H1 (cell line): ENCODE measurements around the gene C12orf56. TPM values are rescaled to one million over a fixed set of nuclear protein-coding genes. Genes with fewer than 3 reads are reported as not detected.

Experiments
- CTCF ChIA-PET: fragments of 300-600 bp; sonication (Branson Sonifier 250); formaldehyde crosslinking; loops from one replicate; lab custom pipeline; 2021; ENCODE audit not compliant: partially characterized antibody; lab: Charles Lee
- POLR2A ChIA-PET: fragments of 300-600 bp; sonication (Branson Sonifier 250); formaldehyde crosslinking; loops from one replicate; lab custom pipeline; 2021; ENCODE audit warnings: inconsistent platforms; ENCODE audit not compliant: partially characterized antibody; lab: Charles Lee
- DNase-seq, 2 experiments: peaks; one replicate each; pipeline versions ENCODE4 v3.0.0 to v3.0.0-alpha.2; 2010 to 2022; ENCODE audit warnings: low spot score in 2 of 2, low read depth in 1 of 2, mixed read lengths in 1 of 2
- FAIRE-seq: peaks from 2 replicates; lab custom pipeline; 2011; peaks lifted over from hg19 to GRCh38; lab: Jason Lieb, UNC
- H2AFZ ChIP-seq: 2 replicates; pipeline ENCODE4 v1.8.1; 2012; ENCODE audit warnings: low read length, inconsistent platforms
- H2AK5ac ChIP-seq: 2 replicates; pipeline ENCODE4 v1.6.1; 2013; ENCODE audit warnings: low read depth, low read length
- H2BK120ac ChIP-seq: replicated peaks from 2 replicates; pipeline ENCODE3; 2013; ENCODE audit warnings: low read depth, low read length, inconsistent platforms
- H2BK12ac ChIP-seq: 2 replicates; pipeline ENCODE4 v1.6.1; 2013; ENCODE audit warnings: low read depth, low read length
- H2BK15ac ChIP-seq: 2 replicates; pipeline ENCODE4 v1.6.1; 2013; ENCODE audit warnings: low read length
- H2BK20ac ChIP-seq: 2 replicates; pipeline ENCODE4 v1.6.1; 2013; ENCODE audit warnings: low read length
- H2BK5ac ChIP-seq: 2 replicates; pipeline ENCODE4 v1.6.1; 2013; ENCODE audit warnings: low read depth, low read length
- H3K14ac ChIP-seq: 2 replicates; pipeline ENCODE4 v1.6.1; 2013; ENCODE audit warnings: inconsistent platforms; ENCODE audit not compliant: insufficient read length
- H3K18ac ChIP-seq: 2 replicates; pipeline ENCODE4 v1.6.1; 2013; ENCODE audit warnings: low read length; ENCODE audit errors: extremely low read depth
- H3K23ac ChIP-seq: 2 replicates; pipeline ENCODE4 v1.6.1; 2013; ENCODE audit warnings: inconsistent platforms; ENCODE audit not compliant: insufficient read length
- H3K23me2 ChIP-seq: 2 replicates; pipeline ENCODE4 v1.6.1; 2013; ENCODE audit warnings: low read depth, low read length
- H3K27ac ChIP-seq: 2 replicates; pipeline ENCODE4 v1.6.1; 2011; ENCODE audit warnings: low read depth, low read length, inconsistent platforms
- H3K27me3 ChIP-seq, 4 experiments: replicated peaks in 1 of 4; 1 replicate in 1 of 4; 2 replicates in 3 of 4; pipeline versions ENCODE4 v1.6.1 to v1.8.1; 2011 to 2013; ENCODE audit warnings: low read length in 3 of 4, mild to moderate bottlenecking in 3 of 4, inconsistent platforms in 2 of 4, mixed read lengths in 2 of 4, moderate library complexity in 1 of 4; ENCODE audit not compliant: control insufficient read depth in 3 of 4, insufficient read depth in 3 of 4; ENCODE audit errors: extremely low read depth in 1 of 4
- H3K36me3 ChIP-seq, 4 experiments: 2 replicates each; pipeline versions ENCODE4 v1.6.1 to v1.8.1; 2011 to 2013; ENCODE audit warnings: mild to moderate bottlenecking in 4 of 4, low read length in 3 of 4, moderate library complexity in 2 of 4, control low read depth in 1 of 4, inconsistent platforms in 1 of 4; ENCODE audit not compliant: insufficient read depth in 4 of 4, control insufficient read depth in 2 of 4
- H3K4ac ChIP-seq: replicated peaks from 2 replicates; pipeline ENCODE3; 2013; ENCODE audit warnings: low read length, low read depth, mixed read lengths, inconsistent platforms; ENCODE audit not compliant: insufficient read length
- H3K4me1 ChIP-seq, 4 experiments: replicated peaks in 1 of 4; 1 replicate in 1 of 4; 2 replicates in 3 of 4; pipeline versions ENCODE4 v1.6.1 to v1.8.1; 2011 to 2013; ENCODE audit warnings: low read length in 3 of 4, inconsistent platforms in 2 of 4, mixed read lengths in 1 of 4; ENCODE audit not compliant: insufficient read depth in 4 of 4, control insufficient read depth in 3 of 4
- H3K4me2 ChIP-seq, 2 experiments: 2 replicates each; pipeline versions ENCODE4 v1.6.1 to v1.8.1; 2011 to 2013; ENCODE audit warnings: low read depth in 2 of 2, low read length in 2 of 2, control low read depth in 1 of 2, inconsistent platforms in 1 of 2, mild to moderate bottlenecking in 1 of 2; ENCODE audit not compliant: insufficient read depth in 1 of 2
- H3K4me3 ChIP-seq, 4 experiments: fragments of 200-600, 300-600 bp in 1 of 4; sonication (generic), shearing (Covaris generic), sonication (Bioruptor Twin) in 1 of 4; 2 replicates each; pipeline versions ENCODE4 v1.5.1 to v1.8.1; 2011 to 2016; ENCODE audit warnings: low read length in 4 of 4, low read depth in 3 of 4, control low read depth in 2 of 4, inconsistent platforms in 2 of 4, mild to moderate bottlenecking in 2 of 4, mixed read lengths in 1 of 4, moderate library complexity in 1 of 4; ENCODE audit not compliant: insufficient read depth in 2 of 4; ENCODE audit errors: extremely low read depth in 1 of 4
- H3K56ac ChIP-seq: replicated peaks from 2 replicates; pipeline ENCODE3; 2013; ENCODE audit warnings: low read depth, mild to moderate bottlenecking, mixed read lengths, low read length, inconsistent platforms; ENCODE audit not compliant: insufficient read length
- H3K79me1 ChIP-seq: 2 replicates; pipeline ENCODE4 v1.6.1; 2013; ENCODE audit warnings: low read depth, low read length, control low read depth
- H3K79me2 ChIP-seq, 2 experiments: 2 replicates each; pipeline versions ENCODE4 v1.6.1 to v1.8.1; 2012 to 2013; ENCODE audit warnings: low read length in 2 of 2, mild to moderate bottlenecking in 2 of 2, inconsistent platforms in 1 of 2; ENCODE audit not compliant: insufficient read depth in 2 of 2, control insufficient read depth in 1 of 2
- H3K9ac ChIP-seq, 4 experiments: replicated peaks in 1 of 4; 1 replicate in 1 of 4; 2 replicates in 3 of 4; pipeline versions ENCODE4 v1.6.1 to v1.8.1; 2011 to 2013; ENCODE audit warnings: low read depth in 3 of 4, low read length in 3 of 4, control low read depth in 2 of 4, mild to moderate bottlenecking in 2 of 4, moderate library complexity in 2 of 4, inconsistent platforms in 1 of 4; ENCODE audit errors: extremely low read depth in 1 of 4
- H3K9me3 ChIP-seq, 2 experiments: 2 replicates each; pipeline versions ENCODE4 v1.6.1 to v1.8.1; 2012 to 2013; ENCODE audit warnings: mild to moderate bottlenecking in 2 of 2, moderate library complexity in 2 of 2, control low read depth in 1 of 2, inconsistent platforms in 1 of 2, low read depth in 1 of 2, low read length in 1 of 2, mixed read lengths in 1 of 2; ENCODE audit not compliant: insufficient read depth in 2 of 2
- H4K20me1 ChIP-seq, 2 experiments: replicated peaks in 1 of 2; 2 replicates each; pipeline versions ENCODE3 to v1.8.1; 2011 to 2013; ENCODE audit warnings: inconsistent platforms in 2 of 2, low read length in 2 of 2, mild to moderate bottlenecking in 1 of 2; ENCODE audit not compliant: insufficient read depth in 2 of 2, control insufficient read depth in 1 of 2
- H4K5ac ChIP-seq: 2 replicates; pipeline ENCODE4 v1.6.1; 2013; ENCODE audit warnings: low read length, low read depth, mixed read lengths, inconsistent platforms; ENCODE audit not compliant: insufficient read length
- H4K8ac ChIP-seq: 2 replicates; pipeline ENCODE4 v1.8.0; 2013; ENCODE audit warnings: mild to moderate bottlenecking, moderate library complexity, low read length, inconsistent platforms; ENCODE audit not compliant: insufficient read depth; ENCODE audit errors: extremely low read depth
- H4K91ac ChIP-seq: replicated peaks from 2 replicates; pipeline ENCODE3; 2013; ENCODE audit warnings: low read length, mixed read lengths, inconsistent platforms; ENCODE audit not compliant: insufficient read length
- CHD2 ChIP-seq: IDR thresholded peaks from 2 replicates; pipeline ENCODE4 v1.6.1; 2012; ENCODE audit warnings: low read length, improper control_type of control experiment
- CTBP2 ChIP-seq: IDR thresholded peaks from 2 replicates; pipeline ENCODE4 v1.7.0; 2011; ENCODE audit warnings: borderline replicate concordance, mild to moderate bottlenecking, moderate library complexity, mixed read lengths, low read length; ENCODE audit not compliant: insufficient read depth, insufficient read length
- CTCF ChIP-seq, 3 experiments: IDR thresholded peaks; 1 replicate in 2 of 3; 2 replicates in 1 of 3; pipeline versions ENCODE4 v1.5.1 to v1.6.1; 2011; ENCODE audit warnings: low read length in 3 of 3, mild to moderate bottlenecking in 3 of 3, inconsistent platforms in 2 of 3, low read depth in 1 of 3, moderate library complexity in 1 of 3; ENCODE audit not compliant: insufficient read depth in 1 of 3; ENCODE audit errors: control extremely low read depth in 1 of 3
- EP300 ChIP-seq, 2 experiments: IDR thresholded peaks; 1 replicate in 1 of 2; 2 replicates in 1 of 2; pipeline ENCODE4 v1.6.1; 2011 to 2012; ENCODE audit warnings: low read depth in 2 of 2, low read length in 2 of 2, mild to moderate bottlenecking in 2 of 2, borderline replicate concordance in 1 of 2, inconsistent platforms in 1 of 2, moderate library complexity in 1 of 2
- KDM5A ChIP-seq: fragments of 200-600 bp; IDR thresholded peaks from 2 replicates; pipeline ENCODE4 v1.7.1; 2012; ENCODE audit warnings: mild to moderate bottlenecking, low read length, inconsistent platforms, mixed read lengths
- MAFK ChIP-seq: IDR thresholded peaks from 2 replicates; pipeline ENCODE4 v1.6.1; 2012; ENCODE audit warnings: low read depth, mild to moderate bottlenecking, improper control_type of control experiment, low read length
- NANOG ChIP-seq: IDR thresholded peaks from 2 replicates; pipeline ENCODE4 v1.6.1; 2011; ENCODE audit warnings: low read length, low read depth, mild to moderate bottlenecking, inconsistent platforms; ENCODE audit not compliant: insufficient read depth, poor library complexity, severe bottlenecking
- SIN3A ChIP-seq, 2 experiments: IDR thresholded peaks in 1 of 2; conservative IDR thresholded peaks in 1 of 2; 2 replicates each; pipeline ENCODE4 v1.6.1; 2011 to 2012; ENCODE audit warnings: low read length in 2 of 2, improper control_type of control experiment in 1 of 2, low read depth in 1 of 2, mild to moderate bottlenecking in 1 of 2
- SIRT6 ChIP-seq: IDR thresholded peaks from one replicate; pipeline ENCODE4 v1.7.1; 2012; ENCODE audit warnings: low read length, inconsistent platforms
- SRF ChIP-seq: IDR thresholded peaks from 2 replicates; pipeline ENCODE4 v1.6.1; 2011; ENCODE audit warnings: mild to moderate bottlenecking, low read depth, low read length, moderate library complexity
- TAF7 ChIP-seq: optimal IDR thresholded peaks from 2 replicates; pipeline ENCODE3; 2011; ENCODE audit warnings: low read depth, mild to moderate bottlenecking, inconsistent platforms, low read length, moderate library complexity, borderline replicate concordance
- WGBS, 2 experiments: shearing (Covaris generic) in 1 of 2; methylation state at CpG; one replicate each; pipeline versions ENCODE4 v1.1.6 to v1.1.7; 2013 to 2015; ENCODE audit warnings: low lambda C conversion rate in 2 of 2, mixed read lengths in 2 of 2, inconsistent platforms in 1 of 2, low coverage in 1 of 2, missing lambda C conversion rate in 1 of 2; ENCODE audit not compliant: insufficient replicate concordance in 2 of 2, insufficient coverage in 1 of 2, insufficient read length in 1 of 2; ENCODE audit errors: extremely low coverage in 1 of 2, missing lambda C conversion rate in 1 of 2; 5-methylcytosine and 5-hydroxymethylcytosine counted together
- polyA plus RNA-seq, 7 experiments: library from polyadenylated mRNA; depleted of rRNA in 3 of 7; stranded (reverse) in 5 of 7; unstranded in 2 of 7; fragments of >200 nt in 5 of 7; fragments of 200-250 nt in 2 of 7; gene quantifications; 1 replicate in 5 of 7; 2 replicates in 1 of 7; 4 replicates in 1 of 7; pipeline versions ENCODE4 v1.2.1 to v1.2.3, GENCODE V29; 2011 to 2013; ENCODE audit warnings: missing spikeins in 2 of 7, mixed read lengths in 2 of 7
- total RNA-seq: library from RNA; stranded (reverse); fragmentation: NEBNext Ultra II Directional; extraction: Animal tissue kit (Norgen Biotek cat#: 25700); gene quantifications from 2 replicates; pipeline ENCODE4 v1.2.1, GENCODE V29; 2021

Gene C12orf56
- total and polyA plus RNA-seq, 2 of the 8 experiments (the other 6 are each of a cell fraction or from before 2014, with no cell fraction given): 1.1 to 2.9 TPM

DNA sequence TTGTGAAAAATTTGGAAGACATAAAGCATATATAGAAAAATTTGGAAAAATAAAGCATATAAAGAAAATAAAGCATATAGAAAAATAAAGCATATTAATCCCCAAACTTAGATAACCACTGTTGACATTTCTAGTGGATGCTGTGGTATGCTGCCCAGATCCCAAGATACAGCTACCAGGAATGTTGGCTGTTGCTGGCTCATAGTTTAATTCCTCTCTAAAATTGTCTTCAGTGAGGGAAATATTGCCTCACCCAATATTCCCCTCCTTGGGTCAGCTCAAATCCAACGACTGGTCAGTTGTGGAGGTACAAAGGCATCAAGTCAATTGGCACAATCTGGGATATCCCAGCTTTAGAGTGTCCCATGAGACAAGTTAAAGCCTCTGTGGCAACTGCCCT, 158.4 kb downstream of the C12orf56 start:
- H3K4me1 ChIP-seq: peaks cover 0 to 2% (median under 1%) of the 10 kb centered on the region in 4 experiments; a peak in 2 of 7 replicates
- H3K36me3 ChIP-seq: no peaks in the 10 kb centered on the region
- 85% methylated on average over 1 of the region's 1 CpG; no CpG with 5 or more reads in 1 of the 2 experiments for WGBS, 2 experiments
- no peak overlapping the region for H3K4ac ChIP-seq
- no peak overlapping the region for H2BK15ac ChIP-seq
- H2BK20ac ChIP-seq: no peak overlapping the region
- H3K14ac ChIP-seq: no peak overlapping the region
- H3K4me2 ChIP-seq: no peak overlapping the region
- no peaks in the 10 kb centered on the region for H4K20me1 ChIP-seq
- H2AK5ac ChIP-seq: no peak overlapping the region
- H3K9me3 ChIP-seq: no peaks in the 10 kb centered on the region
- H3K18ac ChIP-seq: no peak overlapping the region
- no peaks in the 10 kb centered on the region for H3K79me1 ChIP-seq
- H3K27me3 ChIP-seq: no peaks in the 10 kb centered on the region
- H2AFZ ChIP-seq: peak overlapping the region; percentile 77; the same call in 1 of the 2 replicates
- ChIA-PET CTCF (interaction anchor here (1.6 kb wide), 1 partner anchor 10 kb away, joined by 6 read pairs; no protein-coding TSS in a partner anchor), POLR2A (interaction anchor here (0.7 kb wide), 1 partner anchor 10 kb away, joined by 4 read pairs; the partner anchor contains the start of gene KICS2)
- no peaks in the 10 kb centered on the region for H3K79me2 ChIP-seq
- no peaks in the 10 kb centered on the region for H3K23me2 ChIP-seq
- no peak overlapping the region for H2BK5ac ChIP-seq
- H3K9ac ChIP-seq: no peak overlapping the region
- no peak overlapping the region for H3K23ac ChIP-seq
- no peak overlapping the region for H3K4me3 ChIP-seq
- no peak overlapping the region for H4K5ac ChIP-seq
- no peak overlapping the region for H3K27ac ChIP-seq
- FAIRE-seq (no peak), DNase-seq (no peak)
- no peak overlapping the region for H2BK12ac ChIP-seq
- no peak overlapping the region for H4K8ac ChIP-seq
- H4K91ac ChIP-seq: no peak overlapping the region
- no peak overlapping the region for H2BK120ac ChIP-seq
- H3K56ac ChIP-seq: no peak overlapping the region
- TF ChIP-seq NANOG (no peak), CTCF (IDR thresholded peaks at IDR 0.05; ENCODE audit: control extremely low read depth in 1 of 3, insufficient read depth in 1 of 3, low read depth in 1 of 3, low read length in 3 of 3) (no peak), EP300 (IDR thresholded peaks at IDR 0.05; ENCODE audit: borderline replicate concordance in 1 of 2, low read depth in 2 of 2, low read length in 2 of 2) (no peak), SIN3A (conservative IDR thresholded peaks at IDR 0.05 in 1 of 2, IDR thresholded peaks at IDR 0.05 in 1 of 2; ENCODE audit: low read depth in 1 of 2, low read length in 2 of 2) (no peak), SRF (no peak), CTBP2 (no peak), SIRT6 (no peak), MAFK (no peak), CHD2 (no peak), KDM5A (no peak), TAF7 (no peak)
